Measurements from ENCODE around the gene MACROH2A1.
A peak's percentile ranks its signal among the peaks of the same experiment; 100 is the strongest.

Gene MACROH2A1

DNA sequence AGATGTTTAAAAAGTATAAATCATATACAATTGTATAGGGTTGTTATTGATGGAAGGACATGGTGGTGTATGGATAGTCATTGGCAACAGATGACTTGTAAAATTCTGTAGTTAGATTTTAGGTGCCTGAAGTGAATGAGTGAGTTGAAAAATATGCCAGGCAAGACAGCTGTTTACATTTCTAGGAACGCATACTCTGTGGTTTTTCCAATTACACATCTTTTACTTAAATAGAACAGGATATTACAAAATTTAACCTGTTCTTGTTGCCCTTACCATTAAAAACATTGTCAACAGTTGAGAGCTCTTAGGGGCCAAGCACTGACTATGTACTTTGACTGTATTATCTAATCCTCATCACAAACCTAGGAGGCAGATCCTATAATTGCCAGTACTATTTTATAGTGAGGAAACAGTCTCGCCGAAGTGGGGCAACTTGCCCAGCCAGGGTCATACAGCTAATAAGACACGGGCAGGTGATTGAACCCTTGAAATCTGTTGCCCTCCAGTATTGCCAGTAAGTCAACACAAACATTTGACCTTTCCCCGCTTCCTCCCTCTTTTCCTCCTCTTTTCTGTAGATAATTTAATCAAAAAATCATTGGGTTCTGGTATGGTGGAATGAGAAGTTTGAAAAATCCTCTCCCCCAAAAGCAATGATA is 88.6 kb downstream of the MACROH2A1 start:
- DNase-seq: no peak

DNA sequence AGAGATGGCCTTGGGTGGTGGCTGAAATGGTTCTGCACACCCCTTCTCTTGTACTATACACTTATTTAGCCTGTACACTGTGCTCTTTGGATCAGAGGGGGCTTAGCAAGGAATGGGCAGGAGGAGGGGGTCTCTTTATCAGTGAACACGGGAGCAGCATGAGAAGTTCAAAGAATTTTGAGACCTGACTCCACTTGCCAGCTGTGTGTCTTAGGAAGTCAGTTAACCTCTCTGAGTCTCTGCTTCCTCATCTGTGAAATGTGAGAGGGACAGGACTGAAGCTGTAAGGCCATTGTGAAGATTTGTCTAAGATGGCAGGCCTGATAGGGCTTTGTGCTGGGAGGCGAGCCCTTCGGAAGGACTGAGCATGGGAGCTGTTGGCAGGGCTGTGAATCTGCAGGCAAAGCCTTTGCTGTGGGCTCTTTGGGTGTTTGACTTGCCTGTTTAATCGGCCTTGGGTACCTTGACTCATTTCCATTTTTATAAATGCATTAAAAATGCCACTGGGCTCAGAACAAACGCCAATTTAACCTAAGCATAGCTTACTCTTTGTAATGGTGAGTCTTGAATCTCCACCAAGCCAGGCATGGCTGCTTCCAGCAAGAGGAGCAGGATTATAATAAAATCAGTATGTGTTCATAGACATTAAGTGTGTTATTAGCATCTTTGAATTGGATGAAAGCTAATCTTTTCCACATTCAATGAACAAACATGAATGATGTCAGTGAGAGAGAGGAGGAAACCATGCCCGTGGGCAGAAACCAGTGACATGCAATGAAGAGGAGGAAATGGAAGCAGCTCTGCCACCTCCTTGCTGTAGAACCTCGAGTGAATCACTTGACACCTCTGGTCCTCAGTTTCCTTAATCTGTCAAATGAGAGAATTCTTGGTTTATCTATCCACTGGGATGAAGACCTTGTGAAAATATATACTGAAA is 89.4 kb downstream of the MACROH2A1 start:
- DNase-seq: peak; percentile 47

DNA sequence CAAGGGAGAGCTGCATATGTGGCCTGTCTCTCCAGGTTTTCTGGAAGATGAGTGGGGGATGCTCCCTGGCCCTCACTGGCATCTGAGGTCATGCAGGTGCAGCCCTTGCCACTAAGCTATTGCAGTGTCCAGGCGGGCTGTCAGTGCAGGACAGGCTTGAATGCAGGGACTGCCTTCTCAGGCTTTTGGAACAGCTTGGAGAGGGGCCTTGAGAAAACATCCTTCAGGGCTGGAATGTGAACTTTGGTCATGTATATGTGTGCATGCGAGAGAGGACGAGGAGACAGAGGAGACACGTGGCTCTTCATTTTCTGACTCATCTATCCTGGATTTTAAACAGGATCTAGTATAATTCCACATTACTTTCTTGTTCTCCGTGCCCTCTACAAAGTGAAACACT is 90.3 kb downstream of the MACROH2A1 start:
- no peak for DNase-seq

DNA sequence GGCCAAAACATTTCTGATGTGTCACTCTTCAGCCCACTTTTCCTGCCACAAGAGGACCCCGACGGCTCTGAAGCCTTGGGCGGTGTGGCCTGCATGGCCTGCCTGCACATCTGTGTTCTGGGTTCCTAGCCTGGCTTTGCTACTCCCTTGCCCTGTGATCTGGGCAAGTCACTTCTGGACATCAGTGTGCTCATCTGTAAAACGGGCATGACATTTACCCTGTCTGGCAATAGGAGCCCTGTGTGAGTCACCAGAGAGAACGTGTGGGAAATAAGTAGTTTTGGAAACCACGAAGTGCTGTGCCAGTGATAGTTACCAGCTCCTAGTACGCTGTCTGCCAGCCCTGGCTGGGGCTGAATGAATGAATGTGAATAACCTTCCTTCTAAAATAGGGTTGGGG is 90.8 kb downstream of the MACROH2A1 start:
- peak; percentile 45 for DNase-seq

DNA sequence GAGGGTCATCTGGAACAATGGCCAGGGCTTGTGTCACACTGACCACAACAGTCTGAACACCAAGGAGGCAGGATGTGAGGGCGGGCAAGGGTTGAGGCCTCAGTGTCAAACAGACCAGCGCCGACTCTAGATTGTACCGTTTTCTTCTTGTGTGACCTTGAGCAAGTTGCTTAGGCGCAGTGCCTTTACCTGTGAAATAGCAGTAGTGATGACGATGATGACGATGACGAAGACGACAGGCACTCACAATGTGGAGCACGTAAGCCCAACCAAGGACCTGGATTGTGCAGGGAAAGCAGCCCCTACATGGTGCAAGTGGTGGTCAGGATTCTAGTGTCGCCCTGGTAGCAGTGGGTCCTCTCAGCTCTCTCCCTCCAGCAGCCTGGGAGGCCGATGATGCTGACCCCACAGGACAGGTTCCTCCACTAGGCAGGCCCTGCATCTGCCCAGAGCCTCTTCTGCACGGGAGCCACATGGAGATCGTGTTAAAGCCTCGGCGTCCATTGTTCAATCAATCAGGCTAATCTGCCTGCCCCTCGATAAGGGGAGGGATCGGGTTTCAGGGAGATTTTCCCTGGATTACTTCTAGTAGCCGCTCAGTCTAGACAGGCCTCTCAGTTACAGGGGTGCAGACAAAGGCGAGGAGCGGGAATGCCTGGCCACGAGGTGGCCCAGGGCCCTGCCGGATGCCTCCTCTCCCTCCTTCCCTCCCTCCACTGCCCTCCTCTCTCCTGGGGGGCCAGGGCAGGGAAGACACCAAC is 91.7 kb downstream of the MACROH2A1 start:
- peak; percentile 43 for DNase-seq

DNA sequence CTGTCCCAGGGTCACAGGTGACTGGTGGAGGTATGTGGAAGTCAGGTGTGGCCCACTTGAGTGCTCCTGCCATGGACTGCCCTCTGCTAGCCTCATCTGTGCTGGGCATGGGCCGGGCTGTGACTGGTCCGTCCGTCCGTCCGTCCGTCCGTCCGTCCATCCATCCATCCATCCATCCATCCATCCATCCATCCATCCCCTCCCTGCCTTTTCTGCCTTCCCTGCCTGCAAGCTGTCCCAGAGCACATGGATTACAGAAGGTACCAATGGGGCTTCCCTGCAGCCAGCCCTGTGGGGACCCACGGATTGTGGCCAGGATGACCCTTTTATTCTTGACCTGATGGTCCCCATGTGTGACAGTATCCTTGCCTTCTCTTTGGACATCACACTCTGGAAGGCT is 92.5 kb downstream of the MACROH2A1 start:
- peak; percentile 35 for DNase-seq

DNA sequence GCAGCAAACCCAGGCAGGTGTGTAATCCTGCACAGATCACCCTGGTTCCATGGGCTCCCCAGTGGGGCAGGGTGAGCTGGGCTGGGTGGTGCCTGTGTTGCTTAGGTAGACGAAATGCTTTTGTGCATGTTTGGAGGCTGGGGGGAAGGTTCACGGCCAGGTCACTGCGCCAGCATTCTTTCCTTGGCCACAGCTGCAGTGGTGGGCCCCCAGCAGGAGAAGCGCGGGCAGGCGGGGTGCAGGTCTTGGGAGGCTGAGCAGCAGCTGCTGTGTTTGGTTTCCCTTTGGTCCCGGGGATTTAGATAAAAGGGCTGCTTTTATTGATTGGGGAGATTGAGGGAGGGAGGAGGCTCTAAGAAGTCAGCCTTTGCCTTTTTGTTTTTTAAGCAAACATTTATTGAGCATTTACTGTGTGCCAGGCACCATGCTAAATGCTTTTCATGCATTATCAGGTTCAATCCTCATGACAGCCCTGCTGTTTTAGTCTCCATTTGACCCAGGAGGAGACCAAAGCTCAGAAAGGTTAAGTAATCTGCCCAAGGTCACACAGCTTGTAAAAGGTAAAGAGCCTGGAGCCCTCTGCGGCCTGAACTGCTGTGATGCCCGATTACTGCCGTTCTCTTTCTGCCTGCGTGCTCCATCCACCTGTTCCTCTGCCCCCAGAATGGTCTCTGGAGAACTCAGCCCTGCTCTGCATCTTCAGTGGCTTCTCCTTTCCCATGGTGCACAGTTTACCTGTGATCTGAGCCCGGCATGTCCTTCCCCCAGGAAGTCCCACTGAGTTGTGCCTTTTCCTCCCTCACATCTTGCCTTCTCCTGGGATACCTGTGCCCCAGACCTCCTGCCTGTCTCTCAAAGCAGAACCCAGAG is 94.4 kb downstream of the MACROH2A1 start:
- peak; percentile 29 for DNase-seq

DNA sequence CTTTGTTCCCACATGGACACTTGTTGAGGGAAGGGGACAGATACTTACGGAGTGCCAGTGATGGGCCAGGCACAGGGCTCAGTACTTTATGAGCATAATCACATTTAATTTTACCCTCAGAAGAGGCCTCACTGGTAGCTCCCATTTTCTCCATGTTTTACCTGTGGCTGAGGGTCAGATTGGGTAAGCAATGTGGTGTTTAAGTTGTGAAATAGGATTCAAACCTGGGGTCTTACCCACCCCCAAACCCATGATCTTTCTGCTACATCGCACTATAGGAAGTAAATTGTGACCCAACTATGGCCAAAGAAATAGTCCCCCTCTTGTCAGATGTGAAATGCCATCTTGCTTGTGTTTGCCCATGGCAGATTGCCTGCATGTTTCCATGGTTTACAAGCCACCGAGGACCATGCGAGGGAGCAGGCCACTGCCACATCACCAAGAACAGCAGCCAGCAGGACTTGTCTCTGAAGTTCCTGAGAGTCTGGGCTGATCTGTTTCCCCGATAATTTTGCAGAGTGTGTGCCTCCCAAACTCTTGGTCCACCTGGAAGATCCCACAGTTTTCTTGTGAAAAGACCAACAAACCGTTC is 95.4 kb downstream of the MACROH2A1 start:
- DNase-seq: no peak

DNA sequence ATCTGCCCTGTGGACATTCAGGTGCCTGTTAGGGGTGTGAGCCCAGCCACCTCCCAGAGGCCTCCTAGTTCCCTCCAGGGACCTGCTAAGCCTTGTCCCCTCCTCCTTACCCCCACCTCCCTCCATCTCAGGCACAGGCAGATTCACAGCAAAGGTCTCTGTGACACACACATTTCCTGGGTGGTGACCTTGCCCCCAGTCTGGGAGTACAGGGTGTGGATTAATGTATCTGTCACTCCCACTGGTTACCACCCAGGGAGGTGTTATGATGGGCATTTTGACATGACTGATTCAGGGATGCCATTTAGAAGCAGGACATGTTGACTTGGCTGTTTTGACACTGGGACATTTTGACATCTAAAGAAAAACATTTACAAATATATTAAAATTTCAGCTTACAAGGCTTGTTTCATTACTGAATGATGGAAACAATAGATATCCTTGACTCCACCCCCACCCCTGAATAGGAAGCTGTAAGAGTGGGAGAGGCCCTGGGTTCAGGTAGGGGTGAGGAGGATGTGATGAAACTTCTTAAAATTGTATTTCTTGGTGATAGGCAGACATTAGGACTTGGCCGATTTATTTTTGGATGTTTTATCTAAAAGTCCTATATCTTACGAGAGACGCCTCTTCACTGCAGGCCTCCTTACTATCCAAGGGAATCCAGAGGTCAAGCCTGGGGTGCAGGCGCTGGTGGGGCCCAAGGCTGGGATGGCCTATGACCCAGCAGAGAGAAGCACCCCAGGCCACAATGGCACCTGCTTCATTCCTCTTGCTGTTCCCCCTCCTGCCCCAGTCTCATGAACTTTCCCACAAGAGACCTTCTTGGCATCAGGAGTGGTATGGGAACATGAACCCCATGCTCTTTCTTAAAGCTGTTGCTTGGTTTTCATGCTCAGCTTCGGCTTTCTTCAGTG is 101.9 kb downstream of the MACROH2A1 start:
- DNase-seq: no peak

DNA sequence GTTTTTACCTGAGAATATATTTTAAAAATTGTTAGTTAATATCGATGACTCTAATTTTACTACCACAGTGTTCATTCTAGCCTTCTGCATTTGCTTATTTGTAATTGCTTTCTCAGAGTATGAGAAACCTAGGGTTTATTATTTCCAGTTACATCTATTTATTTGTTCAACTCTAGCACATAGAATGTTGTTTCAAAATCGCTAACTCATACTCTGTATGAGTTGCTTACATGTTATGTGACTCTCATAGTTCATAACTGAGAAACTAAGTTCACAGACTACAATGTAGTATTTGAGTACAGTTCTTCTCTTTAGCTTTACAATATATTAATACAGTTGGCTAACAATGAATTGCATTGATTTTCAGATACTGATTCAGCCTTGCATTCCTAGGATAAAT is 103.2 kb downstream of the MACROH2A1 start:
- no peak for DNase-seq

DNA sequence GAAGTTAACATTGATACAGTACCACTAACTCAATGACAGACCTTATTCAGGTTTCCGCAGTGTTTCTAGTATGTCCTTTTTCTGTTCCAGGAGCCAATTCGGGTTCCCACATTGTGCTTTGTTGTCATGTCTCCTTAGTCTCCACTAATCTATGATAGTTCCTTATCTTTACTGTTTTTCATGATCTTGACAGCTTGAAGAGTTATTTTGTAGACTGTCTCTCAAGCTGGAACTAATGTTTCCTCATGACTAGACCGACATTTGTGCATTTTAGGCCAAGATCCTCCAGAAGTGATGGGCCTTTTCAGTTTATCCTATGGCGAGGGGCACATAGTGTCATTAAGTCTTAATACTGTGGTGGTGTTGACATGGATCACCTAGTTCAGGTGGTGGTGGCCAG is 104.2 kb downstream of the MACROH2A1 start:
- no peak for DNase-seq

DNA sequence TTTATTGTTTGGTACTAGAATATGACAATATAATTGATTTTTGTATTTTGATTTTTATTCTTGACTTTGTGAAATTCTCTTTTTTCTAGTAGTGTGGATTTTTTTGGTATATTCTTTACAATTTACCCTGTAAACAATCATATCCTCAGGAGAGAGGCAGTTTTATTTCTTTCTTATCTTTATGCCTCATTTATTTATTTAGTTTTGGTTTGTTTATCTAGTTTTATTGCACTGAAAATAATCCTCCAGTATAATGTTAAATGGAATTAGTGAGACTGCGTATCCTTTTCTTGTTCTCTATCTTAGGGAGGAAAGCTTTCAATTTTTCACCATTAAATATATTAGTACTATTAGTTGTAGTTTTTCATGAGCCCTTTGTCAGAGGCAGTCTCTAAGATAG is 109.4 kb downstream of the MACROH2A1 start:
- no peak for DNase-seq

DNA sequence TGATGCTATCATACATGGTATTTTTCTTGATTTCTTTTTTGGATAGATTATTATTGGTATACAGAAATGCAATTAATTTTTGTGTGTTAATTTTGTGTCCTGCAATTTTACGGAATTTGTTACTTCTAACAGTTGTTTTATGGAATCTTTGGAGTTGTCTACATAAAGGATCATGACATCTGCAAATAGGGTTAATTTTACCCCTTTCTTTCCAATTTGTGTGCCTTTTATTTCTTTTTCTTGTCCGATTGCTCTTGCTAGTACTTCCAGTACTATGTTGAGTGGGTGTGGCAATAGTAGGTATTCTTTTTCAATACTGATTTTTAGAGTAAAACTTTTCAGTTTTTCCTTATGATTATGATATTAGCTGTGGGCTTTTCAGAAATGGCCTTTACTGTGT is 111.5 kb downstream of the MACROH2A1 start:
- no peak for DNase-seq
